A673 (cell line): Measurements from ENCODE around the gene TCF7L2.

ENCODE experiments used
- CTCF ChIP-seq: fragments of 300-800, 200-600 bp; sonication (generic); conservative IDR thresholded peaks from 2 replicates; pipeline ENCODE4 v1.5.1; 2017; ENCODE audit warnings: low read depth, mild to moderate bottlenecking, antibody characterized with exemption, low read length, moderate library complexity, mixed read lengths
- EZH2 ChIP-seq: fragments of 200-600 bp; sonication (generic); IDR thresholded peaks from 2 replicates; pipeline ENCODE4 v1.6.1; 2017; ENCODE audit warnings: borderline replicate concordance, low read depth, mild to moderate bottlenecking, mixed read lengths, antibody characterized with exemption, low read length; ENCODE audit not compliant: poor library complexity, severe bottlenecking

- TF ChIP-seq CTCF (no peak), EZH2 (no peak)
Observed at GRCh38 chr10:113151190-113151666, 201.2 kb downstream of the TCF7L2 start.
